Measurements from ENCODE around the gene PADI3. TPM values are rescaled to one million over a fixed set of nuclear protein-coding genes. Genes with fewer than 3 reads are reported as not detected.

PADI3 gene
- total and polyA plus RNA-seq, 4 donors, result 0.13 TPM; not detected in 3

GRCh38 chr1:17243274-17243673 lies 5.6 kb upstream of the PADI3 start:
- Histone ChIP-seq H3K27me3 (ENCODE audit: control insufficient read depth in 3 of 3, insufficient read depth in 3 of 3, low read length in 2 of 3) (peaks cover 0 to 14% (median 10%) of the 10 kb centered on the region in 3 donors), H3K4me3 (no peak overlapping the region), H3K27ac (ENCODE audit: low read depth in 1 of 2, low read length in 1 of 2) (no peak overlapping the region), H3K9ac (ENCODE audit: insufficient read depth in 1 of 2, low read length in 2 of 2) (no peak overlapping the region), H3K4me1 (ENCODE audit: control insufficient read depth in 5 of 5, insufficient read depth in 5 of 5, low read length in 5 of 5) (no peaks in the 10 kb centered on the region), H3K36me3 (ENCODE audit: control insufficient read depth in 4 of 4, insufficient read depth in 4 of 4, low read length in 4 of 4) (no peaks in the 10 kb centered on the region), H3K9me3 (ENCODE audit: control insufficient read depth in 4 of 4, insufficient read depth in 3 of 4, low read length in 3 of 4) (no peaks in the 10 kb centered on the region)
- DNase-seq (no peak), ATAC-seq (ENCODE audit: insufficient read depth, low FRiP score) (no peak)
- 79 to 95% methylated on average over 1 of the region's 1 CpG for WGBS, 2 donors
- TF ChIP-seq CTCF (IDR thresholded peaks at IDR 0.05; ENCODE audit: control extremely low read depth, extremely low read depth), result no peak

- H3K27me3 ChIP-seq (ENCODE audit: control insufficient read depth in 3 of 3, insufficient read depth in 3 of 3, low read length in 2 of 3), result peaks cover 0 to 14% (median 10%) of the 10 kb centered on the region in 3 donors
- TF ChIP-seq CTCF (IDR thresholded peaks at IDR 0.05; ENCODE audit: control extremely low read depth, extremely low read depth), result no peak
- no peaks in the 10 kb centered on the region for H3K36me3 ChIP-seq (ENCODE audit: control insufficient read depth in 4 of 4, insufficient read depth in 4 of 4, low read length in 4 of 4)
- DNase-seq (no peak), ATAC-seq (ENCODE audit: insufficient read depth, low FRiP score) (no peak)
- H3K9me3 ChIP-seq (ENCODE audit: control insufficient read depth in 4 of 4, insufficient read depth in 3 of 4, low read length in 3 of 4), result no peaks in the 10 kb centered on the region
- H3K4me1 ChIP-seq (ENCODE audit: control insufficient read depth in 5 of 5, insufficient read depth in 5 of 5, low read length in 5 of 5), result no peaks in the 10 kb centered on the region
- no peak overlapping the region for H3K27ac ChIP-seq (ENCODE audit: low read depth in 1 of 2, low read length in 1 of 2)
- H3K4me3 ChIP-seq, result no peak overlapping the region
- WGBS, 2 donors, result 68 to 69% methylated on average over 14 of the region's 14 CpGs
- no peak overlapping the region for H3K9ac ChIP-seq (ENCODE audit: insufficient read depth in 1 of 2, low read length in 2 of 2)
Measured at GRCh38 chr1:17244821-17245740, 3.8 kb upstream of the PADI3 start.

GRCh38 chr1:17245816-17246325 lies 3.0 kb upstream of the PADI3 start:
- Histone ChIP-seq H3K36me3 (ENCODE audit: control insufficient read depth in 4 of 4, insufficient read depth in 4 of 4, low read length in 4 of 4) (no peaks in the 10 kb centered on the region), H3K4me3 (no peak overlapping the region), H3K9ac (ENCODE audit: insufficient read depth in 1 of 2, low read length in 2 of 2) (no peak overlapping the region), H3K27me3 (ENCODE audit: control insufficient read depth in 3 of 3, insufficient read depth in 3 of 3, low read length in 2 of 3) (peaks cover 0 to 14% (median 10%) of the 10 kb centered on the region in 3 donors), H3K4me1 (ENCODE audit: control insufficient read depth in 5 of 5, insufficient read depth in 5 of 5, low read length in 5 of 5) (no peaks in the 10 kb centered on the region), H3K27ac (ENCODE audit: low read depth in 1 of 2, low read length in 1 of 2) (no peak overlapping the region), H3K9me3 (ENCODE audit: control insufficient read depth in 4 of 4, insufficient read depth in 3 of 4, low read length in 3 of 4) (no peaks in the 10 kb centered on the region)
- TF ChIP-seq CTCF (IDR thresholded peaks at IDR 0.05; ENCODE audit: control extremely low read depth, extremely low read depth), result no peak
- 69 to 83% methylated on average over 7 of the region's 7 CpGs for WGBS, 2 donors
- ATAC-seq (ENCODE audit: insufficient read depth, low FRiP score) (no peak), DNase-seq (no peak)

All from lung (tissue), 12 donors.